ENCODE data around the gene TAOK3.
"Not testable (repeated sequence)": the region's sequence is repeated elsewhere in the genome, so short reads cannot be mapped to it uniquely, and the experiment has no call there.

Gene TAOK3

DNA sequence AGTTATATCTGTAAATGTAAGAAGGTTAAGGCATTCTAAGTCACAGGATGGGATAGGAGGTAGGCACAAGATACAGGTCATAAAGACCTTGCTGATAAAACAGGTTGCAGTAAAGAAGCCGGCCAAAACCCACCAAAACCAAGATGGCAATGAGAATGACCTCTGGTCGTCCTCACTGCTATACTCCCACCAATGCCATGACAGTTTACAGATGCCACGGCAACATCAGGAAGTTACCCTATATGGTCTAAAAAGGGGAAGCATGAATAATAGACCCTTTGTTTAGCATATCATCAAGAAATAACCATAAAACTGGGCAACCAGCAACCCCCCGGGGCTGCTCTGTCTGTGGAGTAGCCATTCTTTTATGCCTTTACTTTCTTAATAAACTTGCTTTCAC is 64.7 kb downstream of the TAOK3 start:
- H3K4me1 ChIP-seq (ENCODE audit: control insufficient read depth, low read depth, low read length); H3K36me3 ChIP-seq (ENCODE audit: control insufficient read depth, low read depth, low read length); H3K9me3 ChIP-seq (ENCODE audit: control insufficient read depth, low read depth, low read length); H3K27me3 ChIP-seq (ENCODE audit: control insufficient read depth, insufficient read depth, low read length); H3K4me3 ChIP-seq (ENCODE audit: low read length); H3K27ac ChIP-seq (ENCODE audit: low read length); H3K9ac ChIP-seq (ENCODE audit: low read length): not testable (repeated sequence)

GRCh38 chr12:118307069-118307954 is 65.4 kb downstream of the TAOK3 start:
- Histone ChIP-seq H3K27ac (ENCODE audit: low read length) (no peak overlapping the region), H3K4me1 (ENCODE audit: control insufficient read depth, low read depth, low read length) (no peaks in the 10 kb centered on the region), H3K9me3 (ENCODE audit: control insufficient read depth, low read depth, low read length) (no peaks in the 10 kb centered on the region), H3K36me3 (ENCODE audit: control insufficient read depth, low read depth, low read length) (no peaks in the 10 kb centered on the region), H3K9ac (ENCODE audit: low read length) (no peak overlapping the region), H3K27me3 (ENCODE audit: control insufficient read depth, insufficient read depth, low read length) (no peaks in the 10 kb centered on the region), H3K4me3 (ENCODE audit: low read length) (no peak overlapping the region)

- H3K9ac ChIP-seq (ENCODE audit: low read length) = no peak overlapping the region
- no peak overlapping the region for H3K27ac ChIP-seq (ENCODE audit: low read length)
- H3K4me1 ChIP-seq (ENCODE audit: control insufficient read depth, low read depth, low read length) = no peaks in the 10 kb centered on the region
- no peaks in the 10 kb centered on the region for H3K36me3 ChIP-seq (ENCODE audit: control insufficient read depth, low read depth, low read length)
- no peaks in the 10 kb centered on the region for H3K9me3 ChIP-seq (ENCODE audit: control insufficient read depth, low read depth, low read length)
- no peak overlapping the region for H3K4me3 ChIP-seq (ENCODE audit: low read length)
- H3K27me3 ChIP-seq (ENCODE audit: control insufficient read depth, insufficient read depth, low read length) = no peaks in the 10 kb centered on the region
Measured at GRCh38 chr12:118304093-118304492, 68.6 kb downstream of the TAOK3 start.

DNA sequence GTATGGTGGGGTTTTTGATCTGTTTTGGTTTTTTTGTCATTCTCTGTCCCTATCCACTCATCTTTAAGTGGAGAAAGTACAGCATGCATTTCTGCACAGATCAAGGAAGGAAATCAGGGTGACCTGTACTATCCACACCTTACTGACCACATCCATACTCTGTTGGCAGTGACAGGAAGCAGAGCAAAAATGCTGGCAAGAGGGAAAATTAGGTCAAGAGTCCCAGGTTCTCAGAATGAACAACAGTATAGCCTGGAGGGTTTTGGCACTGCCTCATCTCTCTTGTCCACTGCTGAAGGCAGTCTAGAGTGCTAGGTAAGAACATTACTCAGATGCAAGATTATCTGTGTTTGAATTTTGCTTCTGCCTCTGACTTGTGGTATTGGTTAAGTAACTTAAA is 70.7 kb downstream of the TAOK3 start:
- H3K4me1 ChIP-seq (ENCODE audit: control insufficient read depth, low read depth, low read length) = peaks cover 4% of the 10 kb centered on the region
- no peaks in the 10 kb centered on the region for H3K27me3 ChIP-seq (ENCODE audit: control insufficient read depth, insufficient read depth, low read length)
- no peak overlapping the region for H3K9ac ChIP-seq (ENCODE audit: low read length)
- H3K4me3 ChIP-seq (ENCODE audit: low read length) = no peak overlapping the region
- H3K9me3 ChIP-seq (ENCODE audit: control insufficient read depth, low read depth, low read length) = no peaks in the 10 kb centered on the region
- no peak overlapping the region for H3K27ac ChIP-seq (ENCODE audit: low read length)
- no peaks in the 10 kb centered on the region for H3K36me3 ChIP-seq (ENCODE audit: control insufficient read depth, low read depth, low read length)

- H3K36me3 ChIP-seq (ENCODE audit: control insufficient read depth, low read depth, low read length) = no peaks in the 10 kb centered on the region
- H3K4me3 ChIP-seq (ENCODE audit: low read length) = no peak overlapping the region
- peaks cover 4% of the 10 kb centered on the region for H3K4me1 ChIP-seq (ENCODE audit: control insufficient read depth, low read depth, low read length)
- H3K9ac ChIP-seq (ENCODE audit: low read length) = no peak overlapping the region
- H3K27ac ChIP-seq (ENCODE audit: low read length) = no peak overlapping the region
- H3K27me3 ChIP-seq (ENCODE audit: control insufficient read depth, insufficient read depth, low read length) = no peaks in the 10 kb centered on the region
- no peaks in the 10 kb centered on the region for H3K9me3 ChIP-seq (ENCODE audit: control insufficient read depth, low read depth, low read length)
Measured at GRCh38 chr12:118299791-118300460, 72.8 kb downstream of the TAOK3 start.

GRCh38 chr12:118297284-118297683 is 75.4 kb downstream of the TAOK3 start:
- Histone ChIP-seq H3K9me3 (ENCODE audit: control insufficient read depth, low read depth, low read length) (no peaks in the 10 kb centered on the region), H3K27ac (ENCODE audit: low read length) (no peak overlapping the region), H3K27me3 (ENCODE audit: control insufficient read depth, insufficient read depth, low read length) (no peaks in the 10 kb centered on the region), H3K36me3 (ENCODE audit: control insufficient read depth, low read depth, low read length) (no peaks in the 10 kb centered on the region), H3K4me3 (ENCODE audit: low read length) (no peak overlapping the region), H3K4me1 (ENCODE audit: control insufficient read depth, low read depth, low read length) (peaks cover 4% of the 10 kb centered on the region), H3K9ac (ENCODE audit: low read length) (no peak overlapping the region)

- H3K27ac ChIP-seq (ENCODE audit: low read length) = no peak overlapping the region
- no peaks in the 10 kb centered on the region for H3K27me3 ChIP-seq (ENCODE audit: control insufficient read depth, insufficient read depth, low read length)
- H3K9me3 ChIP-seq (ENCODE audit: control insufficient read depth, low read depth, low read length) = no peaks in the 10 kb centered on the region
- H3K36me3 ChIP-seq (ENCODE audit: control insufficient read depth, low read depth, low read length) = no peaks in the 10 kb centered on the region
- H3K9ac ChIP-seq (ENCODE audit: low read length) = no peak overlapping the region
- no peak overlapping the region for H3K4me3 ChIP-seq (ENCODE audit: low read length)
- no peaks in the 10 kb centered on the region for H3K4me1 ChIP-seq (ENCODE audit: control insufficient read depth, low read depth, low read length)
Measured at GRCh38 chr12:118292836-118293235, 79.9 kb downstream of the TAOK3 start.

- Histone ChIP-seq H3K9me3 (ENCODE audit: control insufficient read depth, low read depth, low read length) (no peaks in the 10 kb centered on the region), H3K36me3 (ENCODE audit: control insufficient read depth, low read depth, low read length) (no peaks in the 10 kb centered on the region), H3K27me3 (ENCODE audit: control insufficient read depth, insufficient read depth, low read length) (no peaks in the 10 kb centered on the region), H3K9ac (ENCODE audit: low read length) (no peak overlapping the region), H3K4me1 (ENCODE audit: control insufficient read depth, low read depth, low read length) (no peaks in the 10 kb centered on the region), H3K4me3 (ENCODE audit: low read length) (no peak overlapping the region), H3K27ac (ENCODE audit: low read length) (no peak overlapping the region)
Measured at GRCh38 chr12:118290130-118290529, 82.6 kb downstream of the TAOK3 start.

DNA sequence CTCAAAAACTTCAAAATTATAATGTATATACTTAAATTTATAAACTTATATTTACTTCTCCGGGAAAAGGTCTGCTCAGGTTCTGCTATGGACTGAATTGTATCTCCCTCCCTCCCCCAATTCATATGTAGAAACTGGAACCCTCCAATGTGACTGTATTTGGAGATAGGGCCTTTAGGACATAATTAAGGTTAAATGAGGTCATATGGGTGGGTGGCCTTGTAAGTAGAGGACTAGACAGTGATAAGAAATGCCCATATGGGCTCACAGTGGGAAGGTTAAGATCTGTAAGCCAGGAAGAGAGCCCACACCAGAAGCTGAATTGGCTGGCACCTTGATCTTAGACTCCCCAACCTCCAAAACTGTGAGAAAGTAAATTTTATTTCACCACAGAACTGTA is 84.5 kb downstream of the TAOK3 start:
- no peaks in the 10 kb centered on the region for H3K36me3 ChIP-seq (ENCODE audit: control insufficient read depth, low read depth, low read length)
- no peaks in the 10 kb centered on the region for H3K27me3 ChIP-seq (ENCODE audit: control insufficient read depth, insufficient read depth, low read length)
- no peaks in the 10 kb centered on the region for H3K4me1 ChIP-seq (ENCODE audit: control insufficient read depth, low read depth, low read length)
- no peak overlapping the region for H3K27ac ChIP-seq (ENCODE audit: low read length)
- H3K4me3 ChIP-seq (ENCODE audit: low read length) = no peak overlapping the region
- no peak overlapping the region for H3K9ac ChIP-seq (ENCODE audit: low read length)
- H3K9me3 ChIP-seq (ENCODE audit: control insufficient read depth, low read depth, low read length) = no peaks in the 10 kb centered on the region

- Histone ChIP-seq H3K9ac (ENCODE audit: low read length) (no peak overlapping the region), H3K27ac (ENCODE audit: low read length) (no peak overlapping the region), H3K4me1 (ENCODE audit: control insufficient read depth, low read depth, low read length) (no peaks in the 10 kb centered on the region), H3K4me3 (ENCODE audit: low read length) (no peak overlapping the region), H3K27me3 (ENCODE audit: control insufficient read depth, insufficient read depth, low read length) (no peaks in the 10 kb centered on the region), H3K9me3 (ENCODE audit: control insufficient read depth, low read depth, low read length) (no peaks in the 10 kb centered on the region), H3K36me3 (ENCODE audit: control insufficient read depth, low read depth, low read length) (no peaks in the 10 kb centered on the region)
Measured at GRCh38 chr12:118287728-118288127, 85.0 kb downstream of the TAOK3 start.

- no peak overlapping the region for H3K9ac ChIP-seq (ENCODE audit: low read length)
- H3K4me1 ChIP-seq (ENCODE audit: control insufficient read depth, low read depth, low read length) = no peaks in the 10 kb centered on the region
- H3K27me3 ChIP-seq (ENCODE audit: control insufficient read depth, insufficient read depth, low read length) = no peaks in the 10 kb centered on the region
- H3K27ac ChIP-seq (ENCODE audit: low read length) = no peak overlapping the region
- no peaks in the 10 kb centered on the region for H3K36me3 ChIP-seq (ENCODE audit: control insufficient read depth, low read depth, low read length)
- H3K4me3 ChIP-seq (ENCODE audit: low read length) = no peak overlapping the region
- H3K9me3 ChIP-seq (ENCODE audit: control insufficient read depth, low read depth, low read length) = no peaks in the 10 kb centered on the region
Measured at GRCh38 chr12:118282767-118283166, 89.9 kb downstream of the TAOK3 start.

GRCh38 chr12:118278288-118278687 is 94.4 kb downstream of the TAOK3 start:
- not testable (repeated sequence) for H3K9me3 ChIP-seq (ENCODE audit: control insufficient read depth, low read depth, low read length); H3K27ac ChIP-seq (ENCODE audit: low read length); H3K9ac ChIP-seq (ENCODE audit: low read length); H3K36me3 ChIP-seq (ENCODE audit: control insufficient read depth, low read depth, low read length); H3K27me3 ChIP-seq (ENCODE audit: control insufficient read depth, insufficient read depth, low read length); H3K4me1 ChIP-seq (ENCODE audit: control insufficient read depth, low read depth, low read length); H3K4me3 ChIP-seq (ENCODE audit: low read length)

Measured in iPS-18a (cell line).